HG03196 (cell line): ENCODE measurements around the gene DLGAP3.
"Not testable (repeated sequence)": the region's sequence is repeated elsewhere in the genome, so short reads cannot be mapped to it uniquely, and the experiment has no call there.

Experiments used
- ATAC-seq: cut with Tn5 transposase; IDR thresholded peaks from one replicate; pipeline ENCODE4 v1.9.1; 2021; ENCODE audit not compliant: unreplicated experiment

Gene DLGAP3

DNA sequence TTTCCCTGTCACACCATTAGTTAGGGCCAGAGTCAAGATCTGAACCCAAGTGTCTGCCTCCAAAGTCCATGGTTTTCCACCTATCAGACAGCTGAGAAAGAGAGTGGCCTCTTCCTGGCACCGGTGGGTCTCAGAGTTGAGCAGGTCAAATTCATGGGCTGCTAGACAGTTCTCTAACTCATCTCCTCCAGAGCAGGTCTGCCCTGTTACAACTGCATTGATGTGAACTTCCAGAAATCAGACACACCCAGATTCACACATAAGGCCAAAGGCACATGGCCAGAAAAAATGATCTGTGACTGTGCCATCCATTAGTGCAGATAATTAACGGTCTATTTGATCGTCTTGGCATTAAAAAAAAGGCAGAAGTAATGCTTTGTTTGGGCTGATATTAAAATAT lies 87.4 kb downstream of the DLGAP3 start:
- no peak for ATAC-seq

DNA sequence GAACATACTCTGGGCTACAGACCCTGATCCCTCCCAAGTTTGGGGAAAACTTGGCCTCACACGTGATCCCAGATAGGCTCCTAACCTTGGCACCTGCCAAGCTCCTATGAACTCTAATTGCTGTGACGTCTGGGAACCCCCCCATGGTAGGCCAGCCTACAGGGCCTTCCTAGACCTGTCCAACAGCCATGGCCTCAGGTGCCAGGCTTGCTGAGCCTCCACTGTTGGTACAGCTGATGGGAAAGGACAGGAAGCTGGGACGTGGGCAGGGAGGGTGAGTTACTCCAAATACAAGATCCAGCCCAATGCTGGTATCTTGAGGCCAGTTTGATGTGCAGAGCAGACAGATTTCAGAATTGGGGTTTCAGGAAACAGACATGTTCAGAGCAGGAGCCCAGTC lies 89.0 kb downstream of the DLGAP3 start:
- no peak for ATAC-seq

DNA sequence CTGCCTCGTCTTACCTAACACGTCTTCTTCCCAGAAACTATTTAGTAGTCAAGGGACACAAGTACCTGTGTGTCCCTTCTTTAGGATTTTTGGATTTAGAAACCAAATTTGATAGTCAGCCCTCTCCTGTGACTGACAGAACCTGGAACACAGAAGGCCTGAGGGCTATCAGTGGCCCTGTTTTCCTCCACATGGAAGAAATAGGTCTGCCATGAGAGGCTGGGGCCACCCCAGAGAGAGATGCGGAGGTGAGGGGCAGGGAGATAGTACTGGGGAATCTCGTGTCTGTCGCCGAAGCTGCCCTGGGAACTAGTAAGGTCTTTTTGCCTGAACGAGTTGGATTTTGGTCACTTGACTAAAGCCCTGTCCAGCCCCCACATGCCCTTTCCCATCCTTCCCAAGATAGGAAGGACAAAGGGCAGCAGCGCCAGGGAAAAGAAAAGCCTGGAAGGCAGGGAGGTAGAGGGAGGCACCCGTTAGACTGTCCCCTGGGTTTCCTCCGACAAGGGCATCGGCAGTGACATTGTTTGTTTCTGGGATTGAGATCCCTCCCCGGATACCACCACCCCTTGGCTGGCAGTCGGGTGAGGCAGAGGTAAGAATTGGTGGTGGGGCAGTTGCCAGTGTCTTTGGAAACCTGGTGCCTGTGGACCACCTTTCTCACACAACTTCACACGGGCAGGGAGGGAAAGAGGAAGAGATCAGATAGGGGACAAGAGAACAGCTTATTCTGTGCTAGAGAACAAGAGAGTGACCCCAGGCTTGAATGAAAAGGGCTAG lies 89.7 kb downstream of the DLGAP3 start:
- no peak for ATAC-seq

DNA sequence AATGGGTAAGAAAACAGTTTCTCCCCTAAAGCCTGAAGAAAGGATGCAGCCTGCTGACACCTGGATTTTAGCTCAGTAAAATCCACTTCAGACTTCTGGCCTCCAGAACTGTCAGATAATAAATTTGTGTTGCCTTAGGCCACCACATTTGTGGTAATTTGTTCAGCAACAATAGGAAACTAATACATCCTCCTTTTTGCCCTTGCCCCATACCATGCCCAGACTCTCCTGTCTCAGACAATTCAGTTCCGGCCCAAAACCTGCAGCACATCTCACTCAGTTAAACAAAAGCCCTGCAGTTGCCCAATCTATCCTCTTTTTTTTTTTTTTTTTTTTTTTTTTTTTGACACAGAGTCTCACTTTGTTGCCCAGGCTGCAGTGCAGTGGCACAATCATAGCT lies 95.7 kb downstream of the DLGAP3 start:
- ATAC-seq: no peak

- ATAC-seq: no peak
Observed at GRCh38 chr1:34831721-34832246, 97.7 kb downstream of the DLGAP3 start.

GRCh38 chr1:34829250-34829649 lies 100.2 kb downstream of the DLGAP3 start:
- ATAC-seq: no peak

DNA sequence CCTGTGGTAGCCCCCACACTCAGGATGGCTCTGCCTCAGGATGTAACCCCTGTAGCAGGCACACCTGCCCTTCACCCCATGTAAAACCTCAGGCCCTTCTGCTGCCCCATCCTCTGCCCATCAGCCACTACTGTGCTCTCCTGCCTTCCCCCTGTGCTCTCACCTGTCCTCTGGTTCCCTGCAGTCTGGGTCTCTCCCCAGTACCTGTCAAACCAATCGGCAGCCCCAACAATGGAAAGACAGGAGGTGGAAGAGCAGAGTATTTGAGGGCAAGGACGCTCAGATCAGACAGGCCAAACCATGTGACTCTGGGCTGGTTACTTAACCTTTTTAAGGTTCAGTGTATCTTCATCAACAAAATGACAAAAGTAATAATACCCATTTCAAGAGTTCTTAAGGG lies 100.8 kb downstream of the DLGAP3 start:
- no peak for ATAC-seq

GRCh38 chr1:34827341-34827941 lies 102.0 kb downstream of the DLGAP3 start:
- no peak for ATAC-seq

- no peak for ATAC-seq
Observed at GRCh38 chr1:34825455-34826091, 103.9 kb downstream of the DLGAP3 start.

DNA sequence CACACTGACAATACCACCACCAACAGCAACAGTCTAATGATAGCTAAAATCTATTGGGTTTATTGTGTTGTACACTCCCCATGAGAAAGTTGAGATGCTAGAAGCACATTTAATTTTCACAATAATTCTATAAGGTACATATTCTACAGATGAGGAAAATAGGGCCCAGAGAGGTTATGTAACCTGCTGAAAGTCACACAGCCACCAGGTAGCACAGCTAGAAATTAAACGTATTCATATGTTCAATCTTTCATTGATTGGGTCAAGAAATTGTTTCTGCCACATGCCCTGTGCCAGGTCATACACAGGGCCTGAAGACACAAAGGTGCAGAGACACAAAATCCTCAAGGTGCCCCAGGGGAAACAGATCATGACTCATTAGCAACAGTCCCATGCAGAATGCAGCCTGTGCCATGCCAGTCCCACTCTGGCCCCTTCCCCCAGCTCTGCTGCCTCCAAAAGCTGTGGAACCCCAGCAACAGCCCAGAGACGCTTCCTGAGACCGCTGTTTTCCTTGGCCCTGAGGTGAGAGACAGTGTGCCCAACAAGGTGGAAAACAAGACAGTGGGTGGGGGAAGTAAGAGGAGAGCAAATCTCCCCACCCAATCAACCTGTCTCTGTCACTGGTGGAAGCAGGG lies 104.5 kb downstream of the DLGAP3 start:
- no peak for ATAC-seq

DNA sequence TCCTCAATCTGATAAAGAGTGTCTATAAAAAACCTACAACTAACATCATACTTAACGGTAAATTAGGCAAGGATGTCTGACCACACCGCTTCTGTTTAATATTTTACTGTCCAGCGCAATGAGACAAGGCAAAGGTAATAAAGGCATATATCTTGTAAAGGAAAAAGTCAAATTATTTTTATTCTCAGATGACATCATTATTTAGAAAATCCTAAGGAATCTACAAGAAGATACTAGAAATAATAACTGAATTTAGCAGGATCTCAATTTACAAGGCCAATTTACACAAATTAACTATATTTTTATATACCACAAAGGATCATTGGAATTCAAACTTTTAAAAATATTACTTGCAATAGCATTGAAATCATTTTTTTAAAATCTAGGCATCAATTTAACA lies 107.2 kb downstream of the DLGAP3 start:
- ATAC-seq: no peak

DNA sequence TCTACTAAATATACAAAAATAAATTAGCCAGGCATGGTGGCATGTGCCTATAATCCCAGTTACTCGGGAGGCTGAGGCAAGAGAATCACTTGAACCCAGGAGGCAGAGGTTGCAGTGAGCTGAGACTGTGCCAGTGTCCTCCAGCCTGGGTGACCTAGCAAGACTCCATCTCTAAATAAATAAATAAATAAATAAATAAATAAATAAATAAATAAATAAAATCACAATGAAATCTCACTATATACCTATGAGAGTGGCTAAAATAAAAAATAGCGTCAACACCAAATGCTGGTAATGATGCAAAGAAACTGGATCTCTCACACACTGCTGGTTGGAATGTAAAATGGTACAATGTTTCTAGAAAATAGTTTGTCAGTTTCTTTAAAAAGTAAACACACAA lies 110.6 kb downstream of the DLGAP3 start:
- ATAC-seq: not testable (repeated sequence)

DNA sequence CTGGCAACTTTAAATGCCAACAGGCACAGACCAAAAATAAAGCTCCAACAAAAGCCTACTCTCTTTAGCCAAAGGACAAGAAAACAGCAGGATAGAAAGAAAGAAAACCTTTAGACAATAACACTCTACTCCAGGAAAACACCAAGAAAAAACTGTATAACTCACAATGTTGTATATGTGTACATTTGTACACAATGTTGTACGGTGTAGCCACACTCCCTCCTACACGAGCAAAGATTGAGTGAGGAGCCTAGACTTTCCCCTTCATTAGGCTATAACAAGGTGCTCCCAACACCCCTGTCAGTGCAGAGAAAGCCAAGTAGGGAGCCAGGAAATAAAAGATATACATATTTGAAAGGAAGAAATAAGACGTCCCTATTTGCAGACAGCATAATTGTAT lies 112.7 kb downstream of the DLGAP3 start:
- no peak for ATAC-seq

DNA sequence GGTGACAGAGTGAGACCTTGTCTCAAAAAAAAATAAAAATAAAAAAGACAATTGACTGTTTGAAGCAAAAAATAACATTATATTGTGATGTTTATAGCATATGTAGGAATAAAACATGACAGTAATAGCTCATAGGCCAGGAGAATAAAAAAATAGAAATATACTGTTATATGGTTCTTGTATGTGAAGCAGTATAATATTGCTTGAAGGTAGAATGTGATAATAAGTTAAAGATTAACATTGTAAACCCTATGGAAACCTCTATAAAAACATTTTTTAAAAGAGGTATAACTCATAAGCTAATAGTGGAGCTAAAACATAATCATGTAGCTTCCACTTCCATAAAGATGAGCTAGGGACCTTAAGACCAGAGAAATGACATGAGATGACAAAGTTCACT lies 113.1 kb downstream of the DLGAP3 start:
- ATAC-seq: no peak
